ENCODE results near the gene PCBP2. TPM values are rescaled to one million over a fixed set of nuclear protein-coding genes. Genes with fewer than 3 reads are reported as not detected.

Gene PCBP2
- total and polyA plus RNA-seq, 2 donors (not counting 1 experiment from before 2014, with no cell fraction given), result 271 to 315 TPM

DNA sequence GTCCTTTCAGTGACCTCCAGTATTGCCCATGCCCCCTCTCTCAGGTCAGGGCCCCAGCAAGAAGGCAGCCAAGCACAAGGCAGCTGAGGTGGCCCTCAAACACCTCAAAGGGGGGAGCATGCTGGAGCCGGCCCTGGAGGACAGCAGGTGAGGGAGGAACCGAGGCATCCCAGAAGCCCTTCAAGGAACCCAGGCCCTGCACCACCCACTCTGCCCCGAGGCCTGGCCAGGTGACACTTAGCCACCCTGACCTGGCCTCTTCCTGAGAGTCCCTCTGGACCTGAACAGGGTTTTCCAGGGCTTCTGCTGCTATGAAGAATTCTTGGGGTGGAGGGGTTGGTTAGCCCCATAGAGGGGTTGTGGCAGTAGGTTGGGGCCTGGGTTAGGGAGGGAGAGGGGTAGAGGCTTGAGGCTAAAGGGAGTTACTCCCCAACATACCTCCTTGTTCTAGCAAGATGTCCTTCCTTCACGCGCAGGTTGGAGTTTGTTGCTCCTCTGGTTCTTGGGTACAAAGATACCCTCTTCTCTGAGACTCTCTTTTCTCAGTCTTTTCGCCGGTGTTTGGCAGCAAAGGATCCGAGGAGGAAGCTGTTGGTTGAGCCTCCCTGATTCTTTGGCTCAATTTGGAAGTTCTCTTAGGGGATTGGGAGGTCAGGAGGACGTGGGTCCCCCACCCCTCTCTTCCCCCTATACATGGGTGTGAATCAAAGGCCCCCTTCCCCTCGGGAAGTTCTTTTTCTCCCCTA lies 51.3 kb downstream of the PCBP2 start:
- Histone ChIP-seq H3K79me2 (ENCODE audit: control insufficient read depth, insufficient read depth, low read length) (peaks cover 22% of the 10 kb centered on the region), H3K27ac (ENCODE audit: insufficient read depth, low read length) (peak overlapping the region; percentile 36), H3K9ac (ENCODE audit: insufficient read depth, low read length) (no peak overlapping the region), H3K27me3 (ENCODE audit: control insufficient read depth, insufficient read depth, low read length) (no peaks in the 10 kb centered on the region), H3K4me3 (replicated peaks in 1 of 4; ENCODE audit: control extremely low read depth in 1 of 4, insufficient read depth in 1 of 4, low read depth in 3 of 4, low read length in 4 of 4) (peak overlapping the region in 1 of 4 experiments; percentile 20), H3K36me3 (ENCODE audit: control insufficient read depth, insufficient read depth, low read length) (peaks cover 18% of the 10 kb centered on the region), H3K4me2 (ENCODE audit: extremely low read depth, insufficient read depth, low read length) (peak overlapping the region; percentile 45), H3K9me3 (ENCODE audit: control insufficient read depth, insufficient read depth, low read depth, low read length) (no peaks in the 10 kb centered on the region), H3K4me1 (ENCODE audit: control insufficient read depth, extremely low read depth, insufficient read depth, low read length) (peaks cover 20% of the 10 kb centered on the region), H4K20me1 (ENCODE audit: control insufficient read depth, extremely low read depth, insufficient read depth, low read length) (no peaks in the 10 kb centered on the region), H2AFZ (ENCODE audit: low read length) (no peak overlapping the region)
- TF ChIP-seq, protein P1, sequence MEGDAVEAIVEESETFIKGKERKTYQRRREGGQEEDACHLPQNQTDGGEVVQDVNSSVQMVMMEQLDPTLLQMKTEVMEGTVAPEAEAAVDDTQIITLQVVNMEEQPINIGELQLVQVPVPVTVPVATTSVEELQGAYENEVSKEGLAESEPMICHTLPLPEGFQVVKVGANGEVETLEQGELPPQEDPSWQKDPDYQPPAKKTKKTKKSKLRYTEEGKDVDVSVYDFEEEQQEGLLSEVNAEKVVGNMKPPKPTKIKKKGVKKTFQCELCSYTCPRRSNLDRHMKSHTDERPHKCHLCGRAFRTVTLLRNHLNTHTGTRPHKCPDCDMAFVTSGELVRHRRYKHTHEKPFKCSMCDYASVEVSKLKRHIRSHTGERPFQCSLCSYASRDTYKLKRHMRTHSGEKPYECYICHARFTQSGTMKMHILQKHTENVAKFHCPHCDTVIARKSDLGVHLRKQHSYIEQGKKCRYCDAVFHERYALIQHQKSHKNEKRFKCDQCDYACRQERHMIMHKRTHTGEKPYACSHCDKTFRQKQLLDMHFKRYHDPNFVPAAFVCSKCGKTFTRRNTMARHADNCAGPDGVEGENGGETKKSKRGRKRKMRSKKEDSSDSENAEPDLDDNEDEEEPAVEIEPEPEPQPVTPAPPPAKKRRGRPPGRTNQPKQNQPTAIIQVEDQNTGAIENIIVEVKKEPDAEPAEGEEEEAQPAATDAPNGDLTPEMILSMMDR (conservative IDR thresholded peaks at IDR 0.05 in 1 of 2, IDR thresholded peaks at IDR 0.05 in 1 of 2; ENCODE audit: low read depth in 1 of 2, low read length in 2 of 2), result no peak
- no peak for TF ChIP-seq EZH2 (IDR thresholded peaks at IDR 0.05; ENCODE audit: low read length, missing control alignments)
- DNase-seq (ENCODE audit: low read depth in 2 of 2), result no peak

DNA sequence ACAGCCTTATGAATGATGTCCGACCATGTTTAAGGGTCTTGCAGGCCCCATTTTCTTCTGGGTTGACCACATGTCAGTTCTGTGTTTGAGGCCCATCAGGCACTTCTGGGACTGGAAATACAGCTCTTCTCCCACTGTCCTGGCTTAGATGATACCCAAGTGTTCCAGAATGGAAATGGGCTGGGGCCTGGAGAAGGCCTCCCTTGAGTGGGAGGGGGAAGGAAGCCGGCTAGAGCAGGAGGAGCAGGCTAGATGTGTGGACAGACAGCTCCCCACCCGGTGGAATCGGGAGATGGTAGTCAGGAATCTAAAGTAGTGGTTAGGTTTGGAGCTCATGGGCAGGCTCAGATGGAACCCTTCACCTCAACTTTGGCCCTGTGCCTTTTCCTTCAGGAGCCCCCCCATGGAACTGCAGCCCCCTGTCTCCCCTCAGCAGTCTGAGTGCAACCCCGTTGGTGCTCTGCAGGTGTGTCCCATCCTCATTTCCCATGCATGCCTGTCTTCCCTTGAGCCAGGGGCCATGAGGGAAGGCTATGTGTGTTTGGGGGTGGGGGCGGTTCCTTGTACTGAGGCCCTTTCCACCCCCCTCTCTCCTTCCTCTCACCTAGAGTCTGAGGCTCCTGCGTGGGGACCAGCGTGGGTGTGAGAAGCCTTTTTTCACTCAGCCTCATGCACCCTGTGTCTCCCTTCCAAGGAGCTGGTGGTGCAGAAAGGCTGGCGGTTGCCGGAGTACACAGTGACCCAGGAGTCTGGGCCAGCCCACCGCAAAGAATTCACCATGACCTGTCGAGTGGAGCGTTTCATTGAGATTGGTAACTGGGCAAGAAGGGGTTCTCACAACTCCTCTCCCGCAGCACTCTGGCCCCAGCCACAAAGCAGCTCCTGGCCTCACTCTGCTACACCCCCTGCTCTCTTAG lies 52.4 kb downstream of the PCBP2 start:
- Histone ChIP-seq H3K4me3 (replicated peaks in 1 of 4; ENCODE audit: control extremely low read depth in 1 of 4, insufficient read depth in 1 of 4, low read depth in 3 of 4, low read length in 4 of 4) (no peak overlapping the region), H3K9me3 (ENCODE audit: control insufficient read depth, insufficient read depth, low read depth, low read length) (no peaks in the 10 kb centered on the region), H3K4me2 (ENCODE audit: extremely low read depth, insufficient read depth, low read length) (no peak overlapping the region), H3K9ac (ENCODE audit: insufficient read depth, low read length) (no peak overlapping the region), H2AFZ (ENCODE audit: low read length) (no peak overlapping the region), H3K79me2 (ENCODE audit: control insufficient read depth, insufficient read depth, low read length) (peaks cover 13% of the 10 kb centered on the region), H3K27me3 (ENCODE audit: control insufficient read depth, insufficient read depth, low read length) (no peaks in the 10 kb centered on the region), H4K20me1 (ENCODE audit: control insufficient read depth, extremely low read depth, insufficient read depth, low read length) (no peaks in the 10 kb centered on the region), H3K27ac (ENCODE audit: insufficient read depth, low read length) (peak overlapping the region; percentile 66), H3K4me1 (ENCODE audit: control insufficient read depth, extremely low read depth, insufficient read depth, low read length) (peaks cover 20% of the 10 kb centered on the region), H3K36me3 (ENCODE audit: control insufficient read depth, insufficient read depth, low read length) (peaks cover 18% of the 10 kb centered on the region)
- no peak for DNase-seq (ENCODE audit: low read depth in 2 of 2)
- TF ChIP-seq, protein P1 (conservative IDR thresholded peaks at IDR 0.05 in 1 of 2, IDR thresholded peaks at IDR 0.05 in 1 of 2; ENCODE audit: low read depth in 1 of 2, low read length in 2 of 2), result no peak
- no peak for TF ChIP-seq EZH2 (IDR thresholded peaks at IDR 0.05; ENCODE audit: low read length, missing control alignments)

DNA sequence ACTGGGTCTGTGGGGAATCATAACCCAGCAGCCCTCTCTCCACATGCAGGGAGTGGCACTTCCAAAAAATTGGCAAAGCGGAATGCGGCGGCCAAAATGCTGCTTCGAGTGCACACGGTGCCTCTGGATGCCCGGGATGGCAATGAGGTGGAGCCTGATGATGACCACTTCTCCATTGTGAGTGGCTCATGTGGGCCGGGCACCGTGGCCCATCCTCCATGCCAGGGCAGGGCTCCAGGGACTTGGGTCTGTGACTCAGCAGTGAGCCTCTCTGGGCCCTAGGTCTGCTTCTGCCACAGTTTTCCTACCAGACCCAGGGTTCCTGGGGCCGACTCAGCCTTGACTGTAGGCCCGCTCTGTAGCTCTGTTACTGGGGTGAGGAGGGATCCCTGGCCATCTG lies 53.2 kb downstream of the PCBP2 start:
- Histone ChIP-seq H3K9ac (ENCODE audit: insufficient read depth, low read length) (no peak overlapping the region), H3K9me3 (ENCODE audit: control insufficient read depth, insufficient read depth, low read depth, low read length) (no peaks in the 10 kb centered on the region), H3K79me2 (ENCODE audit: control insufficient read depth, insufficient read depth, low read length) (peaks cover 13% of the 10 kb centered on the region), H3K27me3 (ENCODE audit: control insufficient read depth, insufficient read depth, low read length) (no peaks in the 10 kb centered on the region), H4K20me1 (ENCODE audit: control insufficient read depth, extremely low read depth, insufficient read depth, low read length) (no peaks in the 10 kb centered on the region), H3K36me3 (ENCODE audit: control insufficient read depth, insufficient read depth, low read length) (peaks cover 18% of the 10 kb centered on the region), H3K4me3 (replicated peaks in 1 of 4; ENCODE audit: control extremely low read depth in 1 of 4, insufficient read depth in 1 of 4, low read depth in 3 of 4, low read length in 4 of 4) (no peak overlapping the region), H2AFZ (ENCODE audit: low read length) (no peak overlapping the region), H3K4me1 (ENCODE audit: control insufficient read depth, extremely low read depth, insufficient read depth, low read length) (peaks cover 20% of the 10 kb centered on the region), H3K27ac (ENCODE audit: insufficient read depth, low read length) (peak overlapping the region; percentile 66), H3K4me2 (ENCODE audit: extremely low read depth, insufficient read depth, low read length) (peak overlapping the region; percentile 68)
- TF ChIP-seq, protein P1 (conservative IDR thresholded peaks at IDR 0.05 in 1 of 2, IDR thresholded peaks at IDR 0.05 in 1 of 2; ENCODE audit: low read depth in 1 of 2, low read length in 2 of 2), result no peak
- no peak for TF ChIP-seq EZH2 (IDR thresholded peaks at IDR 0.05; ENCODE audit: low read length, missing control alignments)
- DNase-seq (ENCODE audit: low read depth in 2 of 2), result peak in 1 of 2 donors; percentile 68
